ENCODE measurements around the gene SLC17A5.

DNA sequence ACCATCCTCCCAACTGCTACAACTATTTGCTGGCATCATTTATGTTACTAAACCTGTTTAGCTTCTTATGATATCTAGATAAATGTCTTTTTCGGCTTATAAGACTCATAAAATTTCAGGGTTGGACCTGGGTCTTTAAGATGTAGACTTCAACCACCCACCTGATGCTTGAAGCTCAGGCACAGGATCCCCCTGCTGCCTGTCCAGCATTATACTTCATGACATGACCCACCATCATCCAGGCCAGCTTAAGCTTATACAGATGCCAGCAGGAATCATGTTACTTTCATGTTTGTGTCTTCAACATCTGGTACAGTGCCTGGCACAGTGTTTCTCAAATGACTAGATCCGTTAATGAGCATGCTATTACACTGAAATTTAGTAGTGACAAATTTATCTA is 47.4 kb downstream of the SLC17A5 start:
- no peak for TF ChIP-seq EP300 (IDR thresholded peaks at IDR 0.05)
- TF ChIP-seq CTCF (IDR thresholded peaks at IDR 0.05), result no peak

Data from esophagus muscularis mucosa (tissue), 3 donors.